HG02610 (cell line): ENCODE measurements around the gene CCDC171.
A peak's percentile ranks its signal among the peaks of the same experiment; 100 is the strongest.
"Not testable (repeated sequence)": the region's sequence is repeated elsewhere in the genome, so short reads cannot be mapped to it uniquely, and the experiment has no call there.

Experiments
- ATAC-seq: cut with Tn5 transposase; IDR thresholded peaks from one replicate; pipeline ENCODE4 v1.9.1; 2021; ENCODE audit warnings: mild to moderate bottlenecking, moderate library complexity; ENCODE audit not compliant: unreplicated experiment

CCDC171 gene

DNA sequence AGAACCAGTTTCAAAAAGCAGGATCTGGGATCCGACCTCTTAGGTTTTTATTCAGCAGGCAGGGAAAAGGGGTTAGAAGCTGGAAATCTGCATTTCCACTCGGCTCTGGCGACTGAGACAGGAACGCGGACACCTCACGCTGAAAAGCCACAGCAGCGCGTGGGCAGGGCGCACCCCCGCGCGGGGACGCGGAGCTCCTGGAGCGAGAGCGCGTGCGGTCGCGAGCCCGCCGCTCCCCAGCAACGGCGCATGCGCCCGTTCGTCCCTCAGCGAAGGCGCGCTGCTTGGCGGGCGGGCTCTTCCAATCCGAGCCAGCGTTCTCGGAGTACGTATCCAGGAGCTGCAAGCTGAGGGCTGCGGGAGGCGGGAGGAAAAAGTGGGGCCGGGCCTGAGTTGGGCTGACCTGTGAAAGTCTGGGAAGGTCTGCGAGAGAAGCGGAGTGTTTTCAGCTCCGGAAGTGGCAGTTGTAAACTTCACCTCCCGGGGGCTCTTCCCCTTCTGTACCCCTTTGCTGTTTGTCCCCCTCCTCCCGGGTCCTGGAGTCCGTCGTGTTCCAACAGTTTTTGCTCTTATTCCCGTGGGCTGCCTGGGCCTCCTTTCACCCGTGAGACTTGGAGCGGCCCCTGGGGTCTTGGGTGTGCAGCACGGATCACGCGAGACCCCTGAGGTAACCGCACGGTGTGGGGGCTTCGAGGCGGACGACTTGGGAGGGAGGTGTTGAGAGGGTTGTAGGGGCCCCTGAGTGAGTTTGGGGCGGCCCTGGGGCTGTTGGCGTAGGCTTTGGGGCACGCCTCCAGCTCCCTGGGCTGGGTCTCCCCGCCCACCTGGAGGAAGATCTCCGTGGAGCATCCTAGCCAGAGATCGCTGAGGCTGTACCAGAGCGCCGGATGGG lies at the start of gene CCDC171:
CCDC171 (plus strand) TSS at position 408 of the 892 bp plus-strand sequence. CDS start 11,046 bp downstream, outside the sequence.
- ATAC-seq, result peak; percentile 87

DNA sequence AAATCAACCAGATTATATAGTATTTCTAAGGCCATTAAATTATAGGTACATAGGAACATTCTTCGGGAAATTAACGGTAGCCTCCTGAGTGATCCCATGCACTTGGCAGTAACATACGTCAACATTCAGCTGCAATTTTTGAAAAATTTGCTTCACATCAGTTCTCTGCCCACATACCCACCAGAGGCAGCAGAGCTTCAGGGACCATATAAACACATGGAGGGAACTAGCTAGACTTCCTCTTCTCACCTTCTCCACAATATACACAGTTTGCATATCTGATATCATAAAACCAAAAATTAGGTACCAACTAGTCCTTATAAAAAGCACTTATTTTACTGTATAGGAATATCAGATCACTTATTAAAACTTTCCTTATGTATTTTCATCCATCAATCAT lies 46.9 kb upstream of the CCDC171 start:
- ATAC-seq, result no peak

DNA sequence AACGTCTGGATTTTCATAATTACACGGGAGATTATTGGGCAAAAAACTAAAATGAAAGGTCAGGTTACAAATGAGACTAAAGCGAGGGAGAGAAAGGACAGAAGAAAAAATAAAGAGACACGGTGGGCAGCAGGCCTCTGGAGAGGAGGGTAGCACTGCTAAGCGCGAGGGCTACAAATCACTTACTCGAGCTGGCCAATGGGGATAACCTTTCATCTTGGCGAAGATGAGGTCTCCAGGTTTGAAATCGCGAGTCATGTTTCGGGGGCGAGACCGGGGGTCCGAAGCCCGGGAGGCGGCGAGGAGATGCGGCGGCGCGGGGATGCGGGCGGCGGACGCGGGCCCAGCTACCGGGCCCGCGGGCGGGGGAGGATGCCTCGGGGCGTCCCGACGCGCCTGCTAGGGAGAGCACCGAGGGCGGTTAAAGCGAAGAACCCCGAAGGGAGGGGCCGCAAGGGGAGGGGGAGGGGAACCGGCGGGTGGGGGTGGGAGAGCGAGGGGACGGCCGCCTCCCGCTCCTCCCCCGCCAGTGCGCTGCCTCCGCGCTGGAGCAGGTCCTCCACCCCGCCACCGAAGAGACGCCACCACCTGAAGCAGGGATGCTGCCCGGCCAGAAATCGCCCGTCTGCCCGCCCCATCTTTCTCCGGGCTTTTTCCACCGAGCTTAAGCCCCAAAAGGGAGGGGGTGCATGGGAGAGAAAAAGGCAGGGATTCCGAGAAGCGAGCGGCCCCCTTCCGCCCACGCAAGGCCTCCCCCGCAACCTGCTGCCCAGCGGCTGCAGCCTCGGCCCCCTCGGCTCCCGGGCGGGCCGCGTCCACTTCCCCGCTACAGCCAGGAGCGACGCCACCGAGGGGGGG lies 42.7 kb upstream of the CCDC171 start:
- ATAC-seq, result peak; percentile 38

DNA sequence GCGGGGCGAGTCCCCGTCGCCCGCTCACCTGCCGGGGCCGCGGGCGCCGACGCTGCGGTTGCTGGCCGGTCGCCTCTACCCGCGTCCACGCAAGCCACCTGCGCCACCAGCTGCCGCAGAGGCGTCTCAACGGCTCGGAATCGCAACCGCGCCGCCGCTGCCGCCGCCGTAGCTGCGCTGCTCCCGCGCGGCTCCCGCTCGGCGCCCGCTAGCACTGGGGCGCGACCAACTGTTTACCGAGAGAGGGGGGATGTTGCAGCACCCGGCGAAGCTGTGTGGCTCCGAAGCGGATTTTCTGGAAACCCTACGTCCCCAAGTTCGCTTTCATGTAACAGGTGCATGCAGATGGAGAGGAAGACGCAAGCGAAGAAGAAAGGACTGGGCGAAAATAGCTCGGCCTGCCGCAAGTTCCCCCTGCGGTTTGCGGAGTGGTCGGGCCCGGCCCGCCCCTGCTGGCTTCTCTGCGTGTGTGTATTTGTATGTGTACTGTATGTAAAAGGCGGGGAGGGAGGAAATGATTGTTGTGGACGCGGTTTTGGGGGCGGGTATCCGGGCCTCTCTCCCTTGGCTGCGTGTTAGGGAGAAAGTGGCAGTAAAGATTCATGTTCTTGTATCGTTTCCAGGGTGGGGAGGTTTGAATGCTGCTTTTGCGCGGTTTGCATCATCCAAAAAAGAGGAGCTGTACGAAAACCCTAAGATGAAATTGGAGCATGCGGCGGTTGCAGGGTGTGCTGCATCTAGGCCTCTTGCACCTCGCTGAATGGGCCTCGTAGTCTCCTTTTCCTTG lies 41.9 kb upstream of the CCDC171 start, which contains the start of gene PSIP1:
PSIP1 (minus strand) TSS at position 182 of the 787 bp plus-strand sequence. CDS start 782 bp downstream, outside the sequence.
- peak; percentile 78 for ATAC-seq

DNA sequence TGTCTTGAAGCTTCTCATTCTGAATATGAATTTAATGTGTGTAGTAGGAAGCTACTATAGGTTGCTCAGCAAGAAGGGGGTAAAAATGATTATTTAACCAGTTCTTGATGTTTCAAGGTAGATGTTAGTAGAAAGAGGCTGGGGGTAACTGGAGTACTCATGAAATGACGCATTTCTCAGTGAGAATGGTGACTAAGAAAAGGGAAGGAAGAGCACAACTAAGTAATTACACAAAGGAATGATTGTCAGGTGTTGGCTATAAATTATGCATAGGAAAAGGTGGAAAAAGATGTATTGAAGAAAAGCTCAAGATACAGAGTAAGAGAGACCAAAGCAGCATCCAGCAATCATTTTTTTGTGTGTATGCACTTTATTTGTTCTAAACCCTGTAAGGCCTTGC lies 40.6 kb upstream of the CCDC171 start:
- no peak for ATAC-seq

DNA sequence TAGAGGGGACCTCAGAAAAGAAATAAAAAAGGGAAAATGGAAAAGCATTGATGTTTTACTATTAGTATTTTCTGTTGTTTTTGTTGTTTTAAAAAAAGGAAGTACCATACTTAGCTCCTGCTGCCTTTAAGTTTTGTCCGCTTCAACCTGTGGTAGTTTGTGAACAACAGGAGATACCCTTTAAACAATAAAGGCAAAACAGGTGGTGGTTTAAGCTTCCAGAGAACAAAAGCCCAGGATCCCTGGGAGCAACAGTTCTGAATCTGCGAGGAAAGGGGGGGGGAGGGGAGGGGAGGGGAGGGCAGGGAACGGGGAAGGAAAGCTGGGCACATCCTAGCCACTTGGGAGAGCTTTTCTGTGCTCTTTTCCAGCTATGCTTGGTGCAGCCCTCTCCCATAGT lies 40.0 kb upstream of the CCDC171 start:
- ATAC-seq, result no peak

DNA sequence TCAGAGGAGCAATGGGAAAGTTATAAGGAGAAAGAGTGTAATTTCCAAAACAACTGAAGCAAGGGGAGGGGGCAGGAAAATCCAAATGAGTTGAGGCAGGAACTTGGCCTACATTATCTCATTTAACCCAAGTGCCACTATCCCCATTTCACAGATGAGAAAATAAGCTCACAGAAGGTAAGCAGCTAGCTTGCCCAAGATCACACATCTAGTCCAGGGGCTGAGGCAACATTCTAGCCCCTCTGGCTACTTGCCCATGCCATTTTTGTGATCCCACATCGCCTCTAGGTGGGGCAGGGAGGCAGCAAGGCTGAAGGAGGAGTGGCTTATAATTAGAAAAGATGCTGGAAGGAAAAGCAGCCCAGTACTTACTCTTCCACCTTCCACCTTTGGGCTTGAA lies 39.5 kb upstream of the CCDC171 start:
- no peak for ATAC-seq

DNA sequence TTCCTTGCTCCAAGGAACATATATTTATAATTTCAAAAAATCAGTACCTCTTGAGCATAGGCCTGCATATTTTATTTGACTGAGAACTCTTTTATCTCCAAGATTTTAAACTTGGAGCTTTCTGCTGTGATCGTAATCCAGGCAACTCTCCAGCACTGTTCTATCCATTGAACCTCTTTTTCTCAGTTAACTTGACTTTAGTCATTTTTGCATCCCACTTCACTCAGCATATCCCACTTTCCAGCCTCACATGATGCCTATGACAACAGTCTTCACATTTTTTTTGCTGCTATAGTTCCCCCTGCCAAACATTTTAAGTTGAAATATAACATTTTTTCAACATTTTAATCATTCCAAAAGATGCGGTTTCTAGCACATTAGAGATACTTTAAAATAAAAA lies 33.0 kb upstream of the CCDC171 start:
- no peak for ATAC-seq

DNA sequence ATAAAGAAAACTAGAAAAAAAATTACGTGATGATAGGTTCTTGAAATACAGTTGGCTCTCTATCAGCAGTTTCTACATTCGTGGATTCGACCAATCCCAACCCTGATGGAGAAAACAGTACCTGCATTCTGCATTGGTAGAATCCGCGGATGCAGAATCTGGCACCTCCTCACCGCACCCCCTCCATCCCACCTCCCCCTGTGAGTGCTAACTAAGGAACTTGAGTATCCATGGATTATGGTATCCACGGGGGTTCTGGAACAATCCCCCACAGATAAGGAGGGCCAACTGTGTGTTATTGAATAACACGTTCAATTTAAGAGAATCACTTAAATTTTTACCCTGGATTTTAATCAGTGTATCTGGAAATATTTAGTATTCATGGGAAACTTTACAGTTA lies 31.6 kb upstream of the CCDC171 start:
- no peak for ATAC-seq

DNA sequence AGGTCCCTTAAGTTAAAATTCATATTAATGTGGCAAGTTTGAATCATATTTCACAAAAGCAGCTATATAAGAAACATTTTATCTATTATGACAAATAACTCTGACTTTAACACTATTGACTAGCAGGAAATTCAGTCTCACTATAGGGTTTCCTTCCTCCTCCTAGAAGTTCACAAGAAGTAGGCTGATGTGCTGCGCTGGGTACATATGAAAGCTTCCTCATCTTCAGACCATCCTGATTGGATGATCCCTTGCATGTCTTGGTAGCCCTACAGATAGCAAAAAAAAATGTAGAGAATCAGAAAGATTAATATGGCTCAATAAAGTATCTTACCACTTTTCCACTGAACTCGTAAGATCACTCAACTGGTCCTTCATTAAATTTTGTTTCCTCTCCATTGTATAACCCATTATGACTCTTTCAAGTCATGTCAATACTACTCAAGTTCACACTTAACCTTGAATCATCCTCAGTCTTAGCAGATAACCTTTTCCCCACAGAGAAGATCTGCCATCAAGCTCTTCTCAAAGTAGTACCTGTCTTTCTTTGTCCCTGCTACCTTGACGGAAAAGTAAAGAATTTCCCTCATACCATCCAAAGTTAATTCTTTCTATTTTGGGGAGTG lies 30.6 kb upstream of the CCDC171 start:
- no peak for ATAC-seq

DNA sequence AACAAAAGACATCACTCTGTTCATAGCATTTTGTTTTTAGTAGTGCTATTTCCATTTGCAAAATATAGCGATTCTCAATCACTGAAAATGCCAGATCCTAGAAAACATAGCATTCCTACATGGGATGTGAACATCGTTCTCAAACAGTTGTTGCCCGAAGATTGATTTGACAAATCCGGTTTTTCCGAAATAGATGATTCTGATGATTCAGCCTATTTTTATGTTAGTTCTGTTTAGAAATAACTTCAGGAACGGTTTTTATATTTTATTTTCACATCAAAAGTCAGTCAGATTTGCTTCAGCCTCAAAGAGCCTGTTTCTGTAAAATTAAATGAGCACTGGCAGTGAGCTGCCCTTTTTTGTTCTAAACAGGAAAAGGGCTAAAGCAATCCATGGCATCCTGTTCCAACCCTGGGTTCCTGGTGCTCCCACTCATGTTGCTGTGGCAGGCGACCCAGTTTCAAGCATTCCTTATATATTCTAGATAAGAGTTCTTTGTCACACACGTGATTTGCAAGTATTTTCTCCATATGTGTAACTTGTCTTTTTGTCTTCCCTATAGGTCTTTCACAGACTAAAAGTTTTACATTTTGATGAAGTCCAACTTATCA lies 27.9 kb upstream of the CCDC171 start:
- no peak for ATAC-seq

DNA sequence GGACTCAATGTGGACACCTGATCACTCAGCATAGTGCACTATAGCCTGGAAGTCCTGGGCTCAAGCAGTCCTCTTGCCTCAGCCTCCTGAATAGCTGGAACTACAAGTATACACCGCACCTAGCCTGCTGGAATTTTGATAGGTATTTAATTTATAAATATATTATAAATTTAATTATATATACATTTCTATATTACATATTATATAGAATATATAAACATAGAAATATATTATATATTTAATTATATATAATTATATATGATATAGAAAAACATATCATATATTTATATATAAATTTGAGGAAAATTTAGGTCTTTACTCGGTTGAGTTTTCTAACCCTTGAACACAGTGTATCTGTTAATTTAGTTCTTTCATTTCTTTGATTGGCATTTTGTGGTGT lies 26.9 kb upstream of the CCDC171 start:
- no peak for ATAC-seq

DNA sequence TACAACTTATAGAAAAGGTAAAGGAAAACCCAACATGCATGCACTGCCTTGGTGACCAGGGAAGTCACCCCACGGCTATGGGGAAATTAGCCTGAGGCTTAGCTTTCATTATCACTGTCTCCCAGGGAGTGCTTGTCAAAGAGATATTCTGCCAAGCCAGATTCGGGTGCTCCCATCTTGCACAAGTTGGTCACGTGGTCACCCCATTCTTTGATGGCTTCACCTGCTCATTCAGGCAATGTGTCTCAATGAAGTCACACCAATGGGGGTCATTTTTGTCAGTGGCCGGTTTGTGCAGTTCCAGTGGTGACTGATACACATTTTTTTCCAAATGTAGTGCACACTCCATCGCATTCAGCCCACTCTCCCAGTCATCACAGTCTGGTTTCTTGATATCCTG lies 25.8 kb upstream of the CCDC171 start:
- ATAC-seq, result not testable (repeated sequence)

DNA sequence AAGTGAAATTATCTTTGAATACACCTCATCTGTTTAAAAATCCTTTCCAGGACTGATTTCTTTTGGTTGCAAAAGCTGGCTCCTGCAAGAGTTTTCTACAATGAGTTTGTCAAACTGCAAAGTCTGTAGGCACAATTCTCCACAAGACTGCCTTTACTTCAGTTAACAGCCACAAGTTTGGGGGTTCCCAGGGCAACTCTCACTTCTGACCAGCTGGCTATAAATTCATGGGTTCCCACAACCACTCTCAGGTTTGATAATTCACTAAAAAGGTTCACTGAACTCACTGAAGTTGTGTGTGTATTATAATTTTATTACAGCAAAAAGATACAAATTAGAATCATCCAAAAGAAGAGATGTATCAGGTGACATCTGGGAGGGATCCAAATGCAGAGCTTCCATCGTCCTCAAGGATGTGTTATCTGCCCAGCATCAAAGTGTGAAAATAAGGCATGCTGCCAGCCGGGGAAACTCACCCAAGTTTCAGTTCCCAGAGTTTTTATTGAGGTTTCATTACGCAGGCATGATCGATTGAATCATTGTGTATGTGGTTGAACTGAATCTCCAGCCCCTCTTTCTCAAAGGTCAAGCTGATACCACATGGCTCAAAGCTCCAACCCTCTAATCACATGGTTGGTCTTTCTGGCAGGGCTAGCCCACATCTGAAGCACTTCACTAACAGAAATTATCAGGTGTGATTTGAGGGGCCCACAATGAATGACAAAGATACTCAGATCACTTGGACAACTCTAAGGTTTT lies 23.1 kb upstream of the CCDC171 start:
- peak; percentile 89 for ATAC-seq

DNA sequence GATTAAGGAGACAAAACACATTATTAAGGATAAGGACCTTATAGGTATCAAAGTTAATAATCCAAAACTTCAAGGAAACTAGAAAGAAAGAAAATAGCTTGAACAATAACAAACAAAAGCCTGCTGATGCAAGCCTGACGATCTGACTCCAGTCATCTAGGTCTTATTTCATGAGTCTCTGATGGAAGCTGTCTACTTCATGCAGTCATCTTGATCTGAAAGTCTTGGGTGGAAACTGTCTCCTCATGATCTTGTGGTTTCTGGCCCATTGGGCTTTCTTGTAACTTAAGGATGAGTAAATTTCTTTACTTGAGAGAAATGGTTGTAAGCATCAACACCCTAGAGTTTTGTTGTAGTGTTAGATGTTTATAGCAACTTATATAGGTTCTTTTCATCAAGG lies 21.5 kb upstream of the CCDC171 start:
- ATAC-seq, result peak; percentile 47

DNA sequence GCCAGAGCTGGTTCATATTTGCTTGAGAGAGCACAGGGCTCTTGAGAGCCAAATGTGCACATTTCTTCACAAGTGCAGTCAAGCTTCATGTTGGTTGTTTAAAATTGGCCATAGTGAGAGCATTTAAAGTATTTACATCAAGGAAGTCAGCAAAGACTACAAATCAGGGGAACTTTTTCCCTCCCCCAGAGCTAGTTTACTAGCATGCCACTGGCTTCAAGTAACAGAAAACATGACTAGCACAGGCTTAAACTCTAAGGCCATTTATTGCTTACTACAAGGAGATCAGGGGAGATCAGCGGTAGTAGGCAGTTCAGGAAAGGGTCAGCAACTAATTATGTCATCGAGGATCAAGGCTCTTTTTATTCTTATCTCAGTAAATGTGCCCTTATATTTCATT lies 11.0 kb upstream of the CCDC171 start:
- no peak for ATAC-seq

DNA sequence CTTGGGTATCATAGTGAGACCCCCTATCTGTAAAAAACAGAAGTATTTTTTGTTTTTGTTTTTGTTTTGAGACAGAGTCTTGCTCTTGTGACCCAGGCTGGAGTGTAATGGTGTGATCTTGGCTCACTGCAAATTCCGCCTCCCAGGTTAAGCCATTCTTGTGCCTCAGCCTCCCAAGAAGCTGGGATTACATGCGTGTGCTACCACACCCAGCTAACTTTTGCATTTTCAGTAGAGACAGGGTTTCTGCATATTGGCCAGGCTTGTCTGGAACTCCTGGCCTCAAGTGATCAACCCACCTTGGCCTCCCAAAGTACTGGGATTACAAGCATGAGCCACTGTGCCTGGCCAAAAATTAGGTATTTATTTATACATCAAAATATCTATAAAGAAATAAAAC lies 10.2 kb upstream of the CCDC171 start:
- no peak for ATAC-seq

DNA sequence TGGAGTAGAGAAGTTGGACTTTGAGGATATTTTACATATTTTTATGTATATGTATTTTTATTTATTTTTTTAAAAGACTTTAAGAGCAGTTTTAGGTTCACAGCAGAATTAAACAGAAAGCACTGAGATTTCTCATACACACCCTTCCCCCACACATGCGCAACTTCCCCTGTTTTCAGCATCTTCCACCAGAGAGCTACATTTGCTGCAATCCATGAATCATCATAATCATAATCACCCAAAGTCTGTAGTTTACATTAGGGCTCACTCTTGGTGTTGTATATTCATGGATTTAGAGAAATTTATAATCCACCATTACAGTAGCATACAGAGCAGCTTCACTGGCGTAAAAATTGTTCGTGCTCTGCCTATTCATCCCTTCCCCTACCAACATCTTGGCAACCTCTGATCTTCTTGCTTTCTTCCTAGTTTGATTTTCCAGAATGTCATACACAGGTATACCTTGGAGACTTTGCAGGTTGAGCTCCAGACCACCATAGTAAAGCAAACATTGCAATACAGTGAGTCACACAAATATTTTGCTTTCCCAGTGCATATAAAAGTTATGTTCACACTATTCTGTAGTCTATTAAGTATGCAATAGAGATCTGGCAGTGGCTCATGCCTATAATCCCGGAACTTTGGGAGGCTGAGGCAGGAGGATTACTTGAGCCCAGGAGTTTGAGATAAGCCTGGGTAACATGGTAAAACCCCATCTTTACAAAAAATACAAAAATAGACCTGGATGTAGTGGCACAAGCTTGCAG lies 9.6 kb upstream of the CCDC171 start:
- no peak for ATAC-seq

DNA sequence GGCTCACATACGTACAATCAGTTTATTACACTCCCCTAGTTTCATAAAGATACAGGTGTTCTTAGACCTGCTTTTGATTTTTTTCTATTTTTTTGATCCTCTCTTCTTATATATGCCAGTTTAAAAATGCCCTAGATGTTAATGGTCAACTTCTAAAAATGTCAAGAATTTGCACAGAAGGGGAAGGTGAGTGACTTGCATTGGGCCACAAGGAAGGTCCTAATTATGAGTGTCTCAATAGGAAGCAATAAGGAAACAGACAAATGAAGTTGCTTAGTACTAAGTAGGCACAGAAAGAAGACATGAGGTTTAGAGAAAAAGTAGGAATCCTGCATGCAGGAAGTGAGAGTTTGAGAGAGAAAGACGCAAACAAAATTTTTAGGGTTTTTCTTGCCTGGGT lies 3.2 kb upstream of the CCDC171 start:
- no peak for ATAC-seq
